Measurements from ENCODE around the gene PI4KA. TPM values are rescaled to one million over a fixed set of nuclear protein-coding genes. Genes with fewer than 3 reads are reported as not detected.

PI4KA gene
- total and polyA plus RNA-seq, 2 experiments from 2014 or later = 17.1 to 38.1 TPM

GRCh38 chr22:20833225-20833665, 25.4 kb downstream of the PI4KA start:
- Mint-ChIP-seq H3K9me3 (no peaks in the 10 kb centered on the region), H3K27ac (no peak overlapping the region), H3K4me1 (no peaks in the 10 kb centered on the region), H3K27me3 (ENCODE audit: insufficient read depth, low read depth, poor library complexity) (peaks cover 1% of the 10 kb centered on the region), H3K4me3 (no peak overlapping the region), H3K36me3 (ENCODE audit: low read depth) (peaks cover 5% of the 10 kb centered on the region)
- Histone ChIP-seq H3F3A (replicated peaks; ENCODE audit: low read depth) (no peaks in the 10 kb centered on the region), H3K36me3 (ENCODE audit: insufficient read depth) (no peaks in the 10 kb centered on the region; the same call in 1 of the 2 replicates), H3K27ac (ENCODE audit: low read depth) (no peak overlapping the region), H3K79me2 (replicated peaks; ENCODE audit: insufficient read depth) (no peaks in the 10 kb centered on the region; the same call in 1 of the 2 replicates), H3K4me1 (ENCODE audit: insufficient read depth) (no peaks in the 10 kb centered on the region), H3K4me2 (no peak overlapping the region), H3K27me3 (ENCODE audit: insufficient read depth) (no peaks in the 10 kb centered on the region), H2AFZ (no peak overlapping the region), H3K4me3 (no peak overlapping the region), H4K20me1 (replicated peaks; ENCODE audit: insufficient read depth) (no peaks in the 10 kb centered on the region; the same call in 1 of the 2 replicates), H3K9me2 (ENCODE audit: insufficient read depth) (no peaks in the 10 kb centered on the region)
- ATAC-seq (no peak), DNase-seq (ENCODE audit: low spot score) (no peak)
- TF ChIP-seq REST (IDR thresholded peaks at IDR 0.05; ENCODE audit: unreplicated experiment) = no peak
- TF ChIP-seq ETS1 (IDR thresholded peaks at IDR 0.05) = no peak
- no peak for TF ChIP-seq CTCF (conservative IDR thresholded peaks at IDR 0.05; ENCODE audit: low read depth in 2 of 2)
- no peak for TF ChIP-seq EZH2phosphoT487 (IDR thresholded peaks at IDR 0.05; ENCODE audit: unreplicated experiment)
- TF ChIP-seq STAT1 (IDR thresholded peaks at IDR 0.05; ENCODE audit: unreplicated experiment) = no peak
- no peak for TF ChIP-seq POLR2AphosphoS5 (IDR thresholded peaks at IDR 0.05; ENCODE audit: low read depth)
- no peak for TF ChIP-seq CREB1 (CRISPR knock-in tag; IDR thresholded peaks at IDR 0.05; ENCODE audit: low read depth)
- TF ChIP-seq ZNF331 (CRISPR knock-in tag; IDR thresholded peaks at IDR 0.05; ENCODE audit: low read depth) = no peak
- TF ChIP-seq EZH2 (IDR thresholded peaks at IDR 0.05; ENCODE audit: low read depth, unreplicated experiment) = no peak
- TF ChIP-seq ZNF114 (CRISPR knock-in tag; IDR thresholded peaks at IDR 0.05) = no peak
- TF ChIP-seq ZNF462 (CRISPR knock-in tag; IDR thresholded peaks at IDR 0.05) = no peak
- TF ChIP-seq JUNB (IDR thresholded peaks at IDR 0.05; ENCODE audit: unreplicated experiment) = no peak
- no peak for TF ChIP-seq NANOG (IDR thresholded peaks at IDR 0.05; ENCODE audit: borderline replicate concordance)
